Measurements from ENCODE around the gene FNIP2.

GRCh38 chr4:158770671-158771070 is 1.8 kb downstream of the FNIP2 start:
- TF ChIP-seq POLR2A (IDR thresholded peaks at IDR 0.05; ENCODE audit: low read depth, low read length) (no peak), POLR2AphosphoS5 (IDR thresholded peaks at IDR 0.05; ENCODE audit: low read depth, low read length) (no peak), TAF1 (IDR thresholded peaks at IDR 0.05; ENCODE audit: low read depth, low read length) (no peak), POU2F2 (IDR thresholded peaks at IDR 0.05; ENCODE audit: low read depth, low read length) (no peak), SPI1 (IDR thresholded peaks at IDR 0.05; ENCODE audit: low read depth, low read length) (no peak), PAX5 (IDR thresholded peaks at IDR 0.05; ENCODE audit: insufficient read depth, low read length, severe bottlenecking) (no peak)

All from GM12891 (cell line).